ENCODE results near the gene AVP. TPM values are rescaled to one million over a fixed set of nuclear protein-coding genes. Genes with fewer than 3 reads are reported as not detected.
"Not testable (repeated sequence)": the region's sequence is repeated elsewhere in the genome, so short reads cannot be mapped to it uniquely, and the experiment has no call there.

AVP gene
- total and polyA plus RNA-seq, 2 of the 13 experiments (the other 11 are each of a cell fraction or from before 2014, with no cell fraction given), result 0.12 TPM; not detected in 1

DNA sequence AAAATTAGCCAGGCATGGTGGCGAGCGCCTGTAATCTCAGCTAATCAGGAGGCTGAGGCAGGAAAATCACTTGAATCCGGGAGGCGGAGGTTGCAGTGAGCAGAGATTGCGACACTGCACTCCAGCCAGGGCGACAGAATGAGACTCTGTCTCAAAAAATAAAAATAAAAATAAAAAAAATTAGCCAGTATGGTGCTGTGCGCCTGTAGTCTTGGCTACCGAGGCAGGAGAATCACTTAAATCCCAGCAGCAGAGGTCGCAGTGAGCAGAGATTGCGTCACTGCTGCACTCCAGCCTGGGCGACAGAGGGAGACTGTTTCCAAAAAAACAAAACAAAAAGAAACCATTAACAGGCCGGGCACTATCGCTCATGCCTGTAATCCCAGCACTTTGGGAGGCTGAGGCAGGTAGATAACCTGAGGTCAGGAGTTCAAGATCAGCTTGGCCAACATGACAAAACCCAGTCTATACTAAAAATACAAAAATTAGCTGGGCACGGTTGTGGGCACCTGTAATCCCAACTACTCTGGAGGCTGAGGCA, 33.4 kb upstream of the AVP start (continued):
- TF ChIP-seq, protein P1, sequence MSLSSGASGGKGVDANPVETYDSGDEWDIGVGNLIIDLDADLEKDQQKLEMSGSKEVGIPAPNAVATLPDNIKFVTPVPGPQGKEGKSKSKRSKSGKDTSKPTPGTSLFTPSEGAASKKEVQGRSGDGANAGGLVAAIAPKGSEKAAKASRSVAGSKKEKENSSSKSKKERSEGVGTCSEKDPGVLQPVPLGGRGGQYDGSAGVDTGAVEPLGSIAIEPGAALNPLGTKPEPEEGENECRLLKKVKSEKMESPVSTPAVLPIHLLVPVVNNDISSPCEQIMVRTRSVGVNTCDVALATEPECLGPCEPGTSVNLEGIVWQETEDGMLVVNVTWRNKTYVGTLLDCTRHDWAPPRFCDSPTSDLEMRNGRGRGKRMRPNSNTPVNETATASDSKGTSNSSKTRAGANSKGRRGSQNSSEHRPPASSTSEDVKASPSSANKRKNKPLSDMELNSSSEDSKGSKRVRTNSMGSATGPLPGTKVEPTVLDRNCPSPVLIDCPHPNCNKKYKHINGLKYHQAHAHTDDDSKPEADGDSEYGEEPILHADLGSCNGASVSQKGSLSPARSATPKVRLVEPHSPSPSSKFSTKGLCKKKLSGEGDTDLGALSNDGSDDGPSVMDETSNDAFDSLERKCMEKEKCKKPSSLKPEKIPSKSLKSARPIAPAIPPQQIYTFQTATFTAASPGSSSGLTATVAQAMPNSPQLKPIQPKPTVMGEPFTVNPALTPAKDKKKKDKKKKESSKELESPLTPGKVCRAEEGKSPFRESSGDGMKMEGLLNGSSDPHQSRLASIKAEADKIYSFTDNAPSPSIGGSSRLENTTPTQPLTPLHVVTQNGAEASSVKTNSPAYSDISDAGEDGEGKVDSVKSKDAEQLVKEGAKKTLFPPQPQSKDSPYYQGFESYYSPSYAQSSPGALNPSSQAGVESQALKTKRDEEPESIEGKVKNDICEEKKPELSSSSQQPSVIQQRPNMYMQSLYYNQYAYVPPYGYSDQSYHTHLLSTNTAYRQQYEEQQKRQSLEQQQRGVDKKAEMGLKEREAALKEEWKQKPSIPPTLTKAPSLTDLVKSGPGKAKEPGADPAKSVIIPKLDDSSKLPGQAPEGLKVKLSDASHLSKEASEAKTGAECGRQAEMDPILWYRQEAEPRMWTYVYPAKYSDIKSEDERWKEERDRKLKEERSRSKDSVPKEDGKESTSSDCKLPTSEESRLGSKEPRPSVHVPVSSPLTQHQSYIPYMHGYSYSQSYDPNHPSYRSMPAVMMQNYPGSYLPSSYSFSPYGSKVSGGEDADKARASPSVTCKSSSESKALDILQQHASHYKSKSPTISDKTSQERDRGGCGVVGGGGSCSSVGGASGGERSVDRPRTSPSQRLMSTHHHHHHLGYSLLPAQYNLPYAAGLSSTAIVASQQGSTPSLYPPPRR (CRISPR knock-in tag; IDR thresholded peaks at IDR 0.05; ENCODE audit: borderline replicate concordance), result peak; percentile 42; the same call in 1 of the 2 replicates
- TF ChIP-seq, protein P2, sequence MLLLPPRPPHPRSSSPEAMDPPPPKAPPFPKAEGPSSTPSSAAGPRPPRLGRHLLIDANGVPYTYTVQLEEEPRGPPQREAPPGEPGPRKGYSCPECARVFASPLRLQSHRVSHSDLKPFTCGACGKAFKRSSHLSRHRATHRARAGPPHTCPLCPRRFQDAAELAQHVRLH (CRISPR knock-in tag; IDR thresholded peaks at IDR 0.05; ENCODE audit: borderline replicate concordance, low read depth), result peak; percentile 95; the same call in 1 of the 2 replicates
- TF ChIP-seq HNF4A (CRISPR knock-in tag; IDR thresholded peaks at IDR 0.05), result peak; percentile 25; the same call in 1 of the 2 replicates
- TF ChIP-seq GFI1 (CRISPR knock-in tag; IDR thresholded peaks at IDR 0.05; ENCODE audit: borderline replicate concordance), result 0 out of 2 replicates have a peak, but pooled peaks have one; percentile 66
- 0 out of 2 replicates have a peak, but pooled peaks have one; percentile 47 for TF ChIP-seq KLF6 (CRISPR knock-in tag; IDR thresholded peaks at IDR 0.05)
- peak; percentile 95 for TF ChIP-seq XRCC5 (optimal IDR thresholded peaks at IDR 0.05; ENCODE audit: low read length)
- TF ChIP-seq, protein P3, sequence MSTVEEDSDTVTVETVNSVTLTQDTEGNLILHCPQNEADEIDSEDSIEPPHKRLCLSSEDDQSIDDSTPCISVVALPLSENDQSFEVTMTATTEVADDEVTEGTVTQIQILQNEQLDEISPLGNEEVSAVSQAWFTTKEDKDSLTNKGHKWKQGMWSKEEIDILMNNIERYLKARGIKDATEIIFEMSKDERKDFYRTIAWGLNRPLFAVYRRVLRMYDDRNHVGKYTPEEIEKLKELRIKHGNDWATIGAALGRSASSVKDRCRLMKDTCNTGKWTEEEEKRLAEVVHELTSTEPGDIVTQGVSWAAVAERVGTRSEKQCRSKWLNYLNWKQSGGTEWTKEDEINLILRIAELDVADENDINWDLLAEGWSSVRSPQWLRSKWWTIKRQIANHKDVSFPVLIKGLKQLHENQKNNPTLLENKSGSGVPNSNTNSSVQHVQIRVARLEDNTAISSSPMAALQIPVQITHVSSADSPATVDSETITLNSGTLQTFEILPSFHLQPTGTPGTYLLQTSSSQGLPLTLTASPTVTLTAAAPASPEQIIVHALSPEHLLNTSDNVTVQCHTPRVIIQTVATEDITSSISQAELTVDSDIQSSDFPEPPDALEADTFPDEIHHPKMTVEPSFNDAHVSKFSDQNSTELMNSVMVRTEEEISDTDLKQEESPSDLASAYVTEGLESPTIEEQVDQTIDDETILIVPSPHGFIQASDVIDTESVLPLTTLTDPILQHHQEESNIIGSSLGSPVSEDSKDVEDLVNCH (CRISPR knock-in tag; IDR thresholded peaks at IDR 0.05), result 0 out of 2 replicates have a peak, but pooled peaks have one; percentile 39
- TF ChIP-seq EP300 (IDR thresholded peaks at IDR 0.05; ENCODE audit: low read depth in 2 of 2, low read length in 2 of 2), result peak; percentile 44 to 55; a peak in 2 of 4 replicates
- TF ChIP-seq EP300 (CRISPR knock-in tag; IDR thresholded peaks at IDR 0.05; ENCODE audit: borderline replicate concordance); SOX13 (IDR thresholded peaks at IDR 0.05): not testable (repeated sequence)
- TF ChIP-seq ZFY (CRISPR knock-in tag; IDR thresholded peaks at IDR 0.05), result peak; percentile 57; the same call in 1 of the 2 replicates
- TF ChIP-seq JUND (CRISPR knock-in tag; IDR thresholded peaks at IDR 0.05), result 0 out of 2 replicates have a peak, but pooled peaks have one; percentile 47
- TF ChIP-seq FOXK1 (CRISPR knock-in tag; IDR thresholded peaks at IDR 0.05; ENCODE audit: borderline replicate concordance, low read depth), result peak; percentile 82
- TF ChIP-seq JUN (CRISPR knock-in tag; IDR thresholded peaks at IDR 0.05), result peak; percentile 80; the same call in 1 of the 2 replicates
- peak; percentile 100 for TF ChIP-seq CEBPG (CRISPR knock-in tag; IDR thresholded peaks at IDR 0.05)
- TF ChIP-seq NR2C2 (CRISPR knock-in tag; IDR thresholded peaks at IDR 0.05; ENCODE audit: borderline replicate concordance), result peak; percentile 68
- peak in 1 of 2 experiments; percentile 67; a peak in 2 of 4 replicates for TF ChIP-seq SOX13 (CRISPR knock-in tag; conservative IDR thresholded peaks at IDR 0.05 in 1 of 2, IDR thresholded peaks at IDR 0.05 in 1 of 2)
- peak; percentile 76; the same call in 1 of the 2 replicates for TF ChIP-seq ZNF615 (CRISPR knock-in tag; IDR thresholded peaks at IDR 0.05; ENCODE audit: borderline replicate concordance)
- TF ChIP-seq SP4 (CRISPR knock-in tag; IDR thresholded peaks at IDR 0.05), result peak; percentile 55; the same call in 1 of the 2 replicates
- TF ChIP-seq TARDBP (CRISPR knock-in tag; IDR thresholded peaks at IDR 0.05), result peak; percentile 76; the same call in 1 of the 2 replicates
- peak; percentile 62; the same call in 1 of the 2 replicates for TF ChIP-seq PPARG (CRISPR knock-in tag; conservative IDR thresholded peaks at IDR 0.05)

Measured in HepG2 (cell line).